Measurements from ENCODE around the gene SNCAIP.

Gene SNCAIP

DNA sequence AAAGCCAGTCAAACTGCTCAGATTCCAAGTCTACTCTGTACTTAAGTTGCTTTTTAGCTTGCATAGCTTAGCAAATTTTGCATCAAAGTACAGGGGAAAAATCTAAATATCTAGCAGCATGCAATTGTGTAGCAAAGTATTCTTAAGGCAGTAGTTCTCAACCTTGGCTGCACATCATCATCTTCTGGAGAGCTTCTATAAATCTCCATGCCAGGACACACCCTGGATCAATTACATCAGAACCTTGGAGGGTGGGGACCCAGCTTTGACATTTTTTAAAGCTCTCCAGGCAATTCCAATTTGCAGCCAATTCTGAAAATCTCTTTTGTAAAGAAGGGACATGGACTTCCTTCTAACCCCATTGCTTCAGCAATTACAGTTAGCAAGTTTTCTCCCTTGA is 187.5 kb downstream of the SNCAIP start:
- no peak for DNase-seq (ENCODE audit: extremely low spot score)
- POLR2A ChIA-PET: no interaction called here
- CTCF ChIA-PET: interaction anchor here (1.3 to 1.7 kb wide), 2 partner anchors 203 to 304 kb away, joined by 3 to 6 read pairs; no protein-coding TSS in a partner anchor
- TF ChIP-seq, protein P1, sequence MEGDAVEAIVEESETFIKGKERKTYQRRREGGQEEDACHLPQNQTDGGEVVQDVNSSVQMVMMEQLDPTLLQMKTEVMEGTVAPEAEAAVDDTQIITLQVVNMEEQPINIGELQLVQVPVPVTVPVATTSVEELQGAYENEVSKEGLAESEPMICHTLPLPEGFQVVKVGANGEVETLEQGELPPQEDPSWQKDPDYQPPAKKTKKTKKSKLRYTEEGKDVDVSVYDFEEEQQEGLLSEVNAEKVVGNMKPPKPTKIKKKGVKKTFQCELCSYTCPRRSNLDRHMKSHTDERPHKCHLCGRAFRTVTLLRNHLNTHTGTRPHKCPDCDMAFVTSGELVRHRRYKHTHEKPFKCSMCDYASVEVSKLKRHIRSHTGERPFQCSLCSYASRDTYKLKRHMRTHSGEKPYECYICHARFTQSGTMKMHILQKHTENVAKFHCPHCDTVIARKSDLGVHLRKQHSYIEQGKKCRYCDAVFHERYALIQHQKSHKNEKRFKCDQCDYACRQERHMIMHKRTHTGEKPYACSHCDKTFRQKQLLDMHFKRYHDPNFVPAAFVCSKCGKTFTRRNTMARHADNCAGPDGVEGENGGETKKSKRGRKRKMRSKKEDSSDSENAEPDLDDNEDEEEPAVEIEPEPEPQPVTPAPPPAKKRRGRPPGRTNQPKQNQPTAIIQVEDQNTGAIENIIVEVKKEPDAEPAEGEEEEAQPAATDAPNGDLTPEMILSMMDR (IDR thresholded peaks at IDR 0.05; ENCODE audit: control extremely low read depth, extremely low read depth, low read depth, missing control alignments): no peak

DNA sequence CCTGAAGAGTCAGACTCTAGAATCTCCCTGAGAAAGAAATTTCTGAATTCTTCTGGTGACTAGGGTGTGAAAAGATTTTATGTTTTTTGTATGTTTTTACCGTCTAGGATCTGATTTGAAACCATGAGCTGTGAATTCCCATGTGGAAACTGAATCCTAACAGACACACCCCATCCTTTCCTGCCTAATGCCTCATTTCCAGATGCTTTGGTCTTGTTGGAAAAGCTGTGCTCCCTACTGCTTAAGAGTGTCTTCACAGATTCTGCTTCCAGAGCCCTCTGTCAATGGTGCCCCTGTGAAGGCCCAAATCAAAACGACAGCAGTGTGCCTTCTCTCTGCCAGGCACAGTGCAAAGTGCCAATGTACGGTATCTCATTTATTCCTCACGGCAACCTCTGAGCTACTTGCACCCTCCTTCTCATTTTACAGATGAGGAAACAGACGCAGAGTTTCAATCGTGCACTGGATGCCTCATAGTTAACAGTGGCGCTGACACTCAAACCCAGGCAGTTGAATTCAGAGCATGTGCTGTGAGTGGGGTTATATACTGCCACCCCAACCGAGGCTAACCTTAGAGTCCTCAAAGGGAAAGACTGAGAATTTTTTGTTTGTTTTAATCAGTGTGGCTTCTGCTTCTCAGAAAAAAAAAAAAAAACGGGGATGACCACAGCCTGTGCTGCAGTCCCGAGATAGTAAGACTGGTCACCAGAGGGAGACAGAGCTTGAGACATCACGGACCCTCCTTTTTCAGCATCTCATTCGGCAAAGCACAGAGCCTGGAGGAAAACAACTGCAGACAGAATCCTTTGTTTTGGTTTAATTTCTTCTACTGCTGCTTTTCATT is 188.4 kb downstream of the SNCAIP start:
- POLR2A ChIA-PET: no interaction called here
- TF ChIP-seq, protein P1 (IDR thresholded peaks at IDR 0.05; ENCODE audit: control extremely low read depth, extremely low read depth, low read depth, missing control alignments): peak; percentile 43
- CTCF ChIA-PET: interaction anchor here (1.3 to 1.7 kb wide), 3 partner anchors 202 to 497 kb away, joined by 3 to 6 read pairs (median 4); no protein-coding TSS in a partner anchor
- DNase-seq (ENCODE audit: extremely low spot score): peak; percentile 22

DNA sequence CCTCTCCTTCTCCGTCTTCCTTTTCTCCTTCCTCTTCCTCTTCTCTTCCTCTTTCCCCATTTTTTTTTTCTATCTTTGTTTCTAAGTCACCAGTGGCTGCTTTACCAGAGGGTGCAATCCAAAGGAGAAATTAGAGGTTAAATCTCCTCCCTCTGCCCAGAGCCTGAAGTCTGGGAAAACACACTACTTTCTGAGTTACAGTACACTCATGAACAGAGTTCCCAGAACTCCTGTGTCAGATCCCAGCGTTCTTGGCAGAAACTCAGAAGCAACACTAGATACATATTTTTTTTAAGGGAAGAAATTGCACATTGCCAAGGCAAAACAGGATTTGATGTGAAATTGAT is 189.0 kb downstream of the SNCAIP start:
- no peak for DNase-seq (ENCODE audit: extremely low spot score)
- CTCF ChIA-PET: interaction anchor here (1.3 kb wide), 2 partner anchors 201 to 496 kb away, joined by 3 to 4 read pairs; no protein-coding TSS in a partner anchor
- TF ChIP-seq, protein P1 (IDR thresholded peaks at IDR 0.05; ENCODE audit: control extremely low read depth, extremely low read depth, low read depth, missing control alignments): no peak
- POLR2A ChIA-PET: no interaction called here

DNA sequence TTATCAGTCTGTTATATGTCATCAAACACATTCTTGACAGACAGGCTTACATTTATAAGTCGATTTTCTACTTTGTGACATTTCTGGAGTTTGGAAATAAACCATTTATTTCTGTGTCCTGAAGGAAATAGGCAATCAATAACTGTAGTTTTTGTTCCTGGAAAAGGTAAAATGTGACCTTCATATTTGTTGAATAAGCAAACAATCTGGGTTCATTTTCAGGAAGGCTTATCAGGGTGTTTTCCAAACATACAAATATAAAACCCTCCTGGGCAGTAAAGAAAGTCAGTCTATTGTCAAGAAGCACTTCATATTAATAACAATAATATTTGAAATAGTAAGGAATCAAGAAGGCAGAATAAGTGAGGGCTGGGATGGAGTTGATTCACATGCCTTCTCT is 195.0 kb downstream of the SNCAIP start:
- CTCF ChIA-PET: interaction anchor here (1.4 to 1.6 kb wide), 2 partner anchors 10 to 14 kb away, joined by 3 to 4 read pairs; no protein-coding TSS in a partner anchor
- POLR2A ChIA-PET: no interaction called here
- TF ChIP-seq, protein P1 (IDR thresholded peaks at IDR 0.05; ENCODE audit: control extremely low read depth, extremely low read depth, low read depth, missing control alignments): no peak
- DNase-seq (ENCODE audit: extremely low spot score): no peak

DNA sequence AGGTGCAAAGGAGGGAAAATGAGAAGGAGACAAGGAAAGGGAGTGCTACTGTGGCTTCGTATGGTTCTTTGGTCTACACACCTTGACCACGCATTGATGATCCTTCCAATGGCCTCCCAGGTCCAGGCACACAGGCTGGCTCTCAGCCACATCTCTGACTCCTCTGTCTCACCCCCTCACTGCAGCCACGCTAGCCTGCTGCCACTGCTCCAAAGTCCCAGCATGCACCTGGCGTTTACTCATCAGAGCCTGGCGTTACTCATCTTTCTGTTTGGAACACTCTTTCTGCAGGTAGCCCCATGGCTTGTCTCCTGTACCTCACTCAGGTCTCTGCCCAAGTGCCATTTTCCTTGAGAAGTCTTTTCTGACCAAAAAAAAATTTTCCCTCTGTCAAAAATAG is 195.5 kb downstream of the SNCAIP start:
- TF ChIP-seq, protein P1 (IDR thresholded peaks at IDR 0.05; ENCODE audit: control extremely low read depth, extremely low read depth, low read depth, missing control alignments): no peak
- CTCF ChIA-PET: interaction anchor here (0.7 to 1.3 kb wide), 3 partner anchors 9 to 11 kb away, joined by 3 to 4 read pairs (median 3); no protein-coding TSS in a partner anchor
- POLR2A ChIA-PET: no interaction called here
- no peak for DNase-seq (ENCODE audit: extremely low spot score)

DNA sequence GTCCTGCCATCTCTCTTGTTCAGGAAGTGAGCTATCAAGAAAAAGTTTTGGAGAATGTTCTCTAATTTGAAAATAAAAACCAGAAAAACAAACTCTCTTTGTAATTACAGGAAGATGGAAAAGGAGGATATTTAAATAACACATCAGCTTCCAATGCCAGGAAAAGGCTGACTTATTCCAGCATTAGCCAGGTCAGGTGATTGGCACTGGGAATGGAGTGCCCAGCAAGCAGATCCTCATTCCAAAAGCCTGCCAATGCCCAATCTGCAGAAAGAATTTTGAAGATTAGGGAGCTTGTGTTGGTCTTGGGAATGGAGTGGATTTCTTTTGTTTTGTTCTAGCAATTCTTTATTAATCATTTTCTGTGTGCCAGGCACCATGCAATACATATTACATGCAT is 196.6 kb downstream of the SNCAIP start:
- ChIA-PET CTCF (interaction anchor here (0.9 to 1.3 kb wide), 3 partner anchors 8 to 61 kb away, joined by 3 to 4 read pairs (median 4); no protein-coding TSS in a partner anchor), POLR2A (no interaction called here)
- DNase-seq (ENCODE audit: extremely low spot score): no peak
- TF ChIP-seq, protein P1 (IDR thresholded peaks at IDR 0.05; ENCODE audit: control extremely low read depth, extremely low read depth, low read depth, missing control alignments): no peak

Data from GM10248 (cell line).